H9 (cell line): ENCODE results near the gene C2orf81. TPM values are rescaled to one million over a fixed set of nuclear protein-coding genes. Genes with fewer than 3 reads are reported as not detected.
A peak's percentile ranks its signal among the peaks of the same experiment; 100 is the strongest.

ENCODE experiments used
- DNase-seq: peaks from one replicate; pipeline ENCODE4 v3.0.0-alpha.2; 2017
- H2AFZ ChIP-seq: one replicate; pipeline ENCODE4 v1.6.1; 2013; ENCODE audit warnings: mild to moderate bottlenecking, low read length, control low read depth, moderate library complexity
- H2AK5ac ChIP-seq: 2 replicates; pipeline ENCODE4 v1.6.1; 2013; ENCODE audit warnings: low read length, control low read depth, mixed read lengths; ENCODE audit not compliant: insufficient read length
- H2BK120ac ChIP-seq: one replicate; pipeline ENCODE4 v1.6.1; 2013; ENCODE audit warnings: low read depth, mild to moderate bottlenecking, low read length, control low read depth, inconsistent platforms; ENCODE audit not compliant: poor library complexity, severe bottlenecking
- H2BK12ac ChIP-seq: 2 replicates; pipeline ENCODE4 v1.6.1; 2013; ENCODE audit warnings: low read length, control low read depth, mixed read lengths, low read depth; ENCODE audit not compliant: insufficient read length
- H2BK15ac ChIP-seq: 2 replicates; pipeline ENCODE4 v1.6.1; 2013; ENCODE audit warnings: low read depth, low read length, control low read depth
- H2BK20ac ChIP-seq: one replicate; pipeline ENCODE4 v1.6.1; 2013; ENCODE audit warnings: low read depth, mild to moderate bottlenecking, low read length, control low read depth, inconsistent platforms; ENCODE audit not compliant: poor library complexity, severe bottlenecking
- H2BK5ac ChIP-seq: 2 replicates; pipeline ENCODE4 v1.6.1; 2013; ENCODE audit warnings: low read length, control low read depth, mixed read lengths; ENCODE audit not compliant: insufficient read length
- H3K14ac ChIP-seq: 2 replicates; pipeline ENCODE4 v1.6.1; 2013; ENCODE audit warnings: low read length, control low read depth; ENCODE audit not compliant: insufficient read depth
- H3K18ac ChIP-seq: 2 replicates; pipeline ENCODE4 v1.6.1; 2013; ENCODE audit warnings: low read depth, mild to moderate bottlenecking, mixed read lengths, low read length, control low read depth; ENCODE audit not compliant: insufficient read length
- H3K23ac ChIP-seq: 2 replicates; pipeline ENCODE4 v1.6.1; 2013; ENCODE audit warnings: low read length, control low read depth, mixed read lengths, low read depth; ENCODE audit not compliant: insufficient read length
- H3K23me2 ChIP-seq: 2 replicates; pipeline ENCODE4 v1.6.1; 2013; ENCODE audit warnings: low read depth, mild to moderate bottlenecking, mixed read lengths, low read length, control low read depth; ENCODE audit not compliant: insufficient read length, poor library complexity, severe bottlenecking
- H3K27ac ChIP-seq: 2 replicates; pipeline ENCODE4 v1.5.1; 2013; ENCODE audit warnings: low read length, control low read depth, mixed read lengths, low read depth; ENCODE audit not compliant: insufficient read length
- H3K27me3 ChIP-seq: 2 replicates; pipeline ENCODE4 v1.6.1; 2013; ENCODE audit warnings: low read length, control low read depth, inconsistent platforms; ENCODE audit not compliant: insufficient read depth
- H3K4ac ChIP-seq: 2 replicates; pipeline ENCODE4 v1.6.1; 2013; ENCODE audit warnings: low read depth, mild to moderate bottlenecking, control low read depth, inconsistent platforms, low read length, moderate library complexity
- H3K4me1 ChIP-seq: 2 replicates; pipeline ENCODE4 v1.6.1; 2013; ENCODE audit warnings: low read length, control low read depth, inconsistent platforms; ENCODE audit not compliant: insufficient read depth
- H3K4me2 ChIP-seq: 2 replicates; pipeline ENCODE4 v1.6.1; 2013; ENCODE audit warnings: low read length, control low read depth, mixed read lengths; ENCODE audit not compliant: insufficient read length, insufficient read depth
- H3K56ac ChIP-seq: 2 replicates; pipeline ENCODE4 v1.6.1; 2013; ENCODE audit warnings: low read depth, mild to moderate bottlenecking, mixed read lengths, low read length, control low read depth; ENCODE audit not compliant: insufficient read length
- H3K79me1 ChIP-seq: 2 replicates; pipeline ENCODE4 v1.6.1; 2013; ENCODE audit warnings: low read depth, mild to moderate bottlenecking, moderate library complexity, low read length, control low read depth, inconsistent platforms; ENCODE audit not compliant: insufficient read depth, poor library complexity, severe bottlenecking
- H3K79me2 ChIP-seq: 2 replicates; pipeline ENCODE4 v1.6.1; 2013; ENCODE audit warnings: low read length, control low read depth, inconsistent platforms; ENCODE audit not compliant: insufficient read depth
- H3K9ac ChIP-seq: 2 replicates; pipeline ENCODE4 v1.6.1; 2013; ENCODE audit warnings: low read length, control low read depth, mixed read lengths; ENCODE audit not compliant: insufficient read length; ENCODE audit errors: extremely low read depth
- H3K9me3 ChIP-seq: one replicate; pipeline ENCODE4 v1.6.1; 2013; ENCODE audit warnings: low read depth, low read length, inconsistent platforms; ENCODE audit not compliant: control insufficient read depth
- H3T11ph ChIP-seq: one replicate; pipeline ENCODE4 v1.6.1; 2013; ENCODE audit warnings: mild to moderate bottlenecking, low read length, control low read depth, inconsistent platforms
- H4K20me1 ChIP-seq: one replicate; pipeline ENCODE4 v1.6.1; 2013; ENCODE audit not compliant: control insufficient read depth, insufficient read length, insufficient read depth
- H4K5ac ChIP-seq: 2 replicates; pipeline ENCODE4 v1.6.1; 2013; ENCODE audit warnings: low read depth, mild to moderate bottlenecking, mixed read lengths, low read length, control low read depth; ENCODE audit not compliant: insufficient read length
- H4K8ac ChIP-seq: replicated peaks from 2 replicates; pipeline ENCODE4 v1.6.1; 2013; ENCODE audit warnings: low read length, control low read depth, mixed read lengths, low read depth; ENCODE audit not compliant: insufficient read length
- H4K91ac ChIP-seq: 2 replicates; pipeline ENCODE4 v1.6.1; 2013; ENCODE audit warnings: low read depth, mild to moderate bottlenecking, moderate library complexity, mixed read lengths, low read length, control low read depth; ENCODE audit not compliant: insufficient read length
- H3K27ac Mint-ChIP-seq, 3 experiments: 2 replicates in 2 of 3; 3 replicates in 1 of 3; pipeline ENCODE4 v1.8.0; 2020 to 2021; ENCODE audit warnings: mixed read lengths in 3 of 3, mild to moderate bottlenecking in 1 of 3, moderate library complexity in 1 of 3
- H3K27me3 Mint-ChIP-seq: 2 replicates; pipeline ENCODE4 v1.8.0; 2021; ENCODE audit warnings: low read depth, mild to moderate bottlenecking, moderate library complexity, mixed read lengths
- H3K36me3 Mint-ChIP-seq, 3 experiments: 2 replicates in 2 of 3; 3 replicates in 1 of 3; pipeline ENCODE4 v1.8.0; 2020 to 2021; ENCODE audit warnings: low read depth in 3 of 3, mixed read lengths in 3 of 3; ENCODE audit not compliant: insufficient read depth in 1 of 3
- H3K4me1 Mint-ChIP-seq, 2 experiments: 2 replicates each; pipeline ENCODE4 v1.8.0; 2020; ENCODE audit warnings: mixed read lengths in 2 of 2
- H3K4me3 Mint-ChIP-seq, 2 experiments: 2 replicates in 1 of 2; 3 replicates in 1 of 2; pipeline ENCODE4 v1.8.0; 2020 to 2021; ENCODE audit warnings: mild to moderate bottlenecking in 2 of 2, mixed read lengths in 2 of 2, moderate library complexity in 1 of 2
- H3K9me3 Mint-ChIP-seq, 2 experiments: 2 replicates in 1 of 2; 3 replicates in 1 of 2; pipeline ENCODE4 v1.8.0; 2020; ENCODE audit warnings: mild to moderate bottlenecking in 2 of 2, mixed read lengths in 2 of 2, moderate library complexity in 1 of 2
- WGBS: extraction: QIAGEN DNeasy Blood & Tissue Kit; methylation state at CpG from one replicate; pipeline ENCODE4 v1.1.7; 2013; ENCODE audit warnings: missing lambda C conversion rate, low lambda C conversion rate, mixed read lengths; ENCODE audit not compliant: insufficient read length; ENCODE audit errors: extremely low coverage; 5-methylcytosine and 5-hydroxymethylcytosine counted together
- total RNA-seq: library from RNA; stranded (reverse); gene quantifications from 2 replicates; pipeline ENCODE4 v1.2.1, GENCODE V29; 2021
- TF ChIP-seq, protein P1 (sequence below): fragments of 200-600 bp; sonication (generic); conservative IDR thresholded peaks from 3 replicates; pipeline ENCODE4 v1.8.0; 2021; ENCODE audit warnings: antibody characterized with exemption, mild to moderate bottlenecking

Gene C2orf81
- total RNA-seq, 1 experiment from 2014 or later: 3.5 TPM

DNA sequence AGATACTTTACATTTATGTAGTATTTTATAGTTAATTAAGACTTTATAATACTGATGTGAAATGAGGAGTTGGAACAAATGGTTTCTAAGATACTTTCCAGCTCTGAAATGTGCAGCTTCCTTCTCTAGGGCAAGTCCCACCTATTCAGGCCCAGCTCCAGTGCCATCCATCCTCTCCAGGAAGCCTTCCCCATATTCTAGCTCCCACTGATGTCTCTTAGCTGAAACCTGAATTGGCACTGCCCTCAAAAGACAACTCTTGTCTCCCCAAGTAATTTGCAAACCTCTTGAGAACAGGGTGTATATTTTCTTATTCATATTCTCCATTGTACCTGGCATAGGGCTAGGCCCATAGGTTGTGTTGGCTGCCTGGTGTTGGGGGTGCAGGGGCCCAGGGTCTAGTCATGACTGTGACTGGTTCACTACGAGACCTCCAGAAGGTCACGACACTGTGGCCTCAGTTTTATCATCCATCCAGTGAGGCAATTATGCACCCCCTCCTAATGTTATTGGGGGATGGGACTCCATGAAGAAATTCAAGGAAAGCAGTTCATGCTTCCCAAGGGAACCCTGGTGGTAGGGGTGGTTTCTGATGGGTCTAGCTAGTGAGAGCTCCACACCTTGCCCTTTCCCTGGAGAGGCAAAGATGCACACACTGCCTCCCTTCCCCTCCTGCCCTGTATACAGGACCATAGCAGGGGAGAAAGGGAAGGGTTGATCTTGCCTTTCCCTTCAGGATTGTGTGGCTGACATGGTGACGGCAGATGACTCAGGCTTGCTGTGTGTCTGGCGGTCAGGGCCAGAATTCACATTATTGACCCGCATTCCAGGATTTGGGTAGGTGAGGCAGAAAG, 2.9 kb upstream of the C2orf81 start:
- no peaks in the 10 kb centered on the region for H3K4me1 ChIP-seq
- H3K36me3 Mint-ChIP-seq: peaks cover 24 to 55% (median 51%) of the 10 kb centered on the region in 3 experiments
- H3K4ac ChIP-seq: no peak overlapping the region
- no peak overlapping the region for H3K23ac ChIP-seq
- H3K14ac ChIP-seq: no peak overlapping the region
- H3K9me3 Mint-ChIP-seq: no peaks in the 10 kb centered on the region; a peak in 1 of 5 replicates
- no peak overlapping the region for H4K5ac ChIP-seq
- H3K79me2 ChIP-seq: no peaks in the 10 kb centered on the region
- H3K27ac Mint-ChIP-seq: peak overlapping the region in 2 of 3 experiments; percentile 43 to 55; a peak in 2 of 7 replicates
- TF ChIP-seq, protein P1, sequence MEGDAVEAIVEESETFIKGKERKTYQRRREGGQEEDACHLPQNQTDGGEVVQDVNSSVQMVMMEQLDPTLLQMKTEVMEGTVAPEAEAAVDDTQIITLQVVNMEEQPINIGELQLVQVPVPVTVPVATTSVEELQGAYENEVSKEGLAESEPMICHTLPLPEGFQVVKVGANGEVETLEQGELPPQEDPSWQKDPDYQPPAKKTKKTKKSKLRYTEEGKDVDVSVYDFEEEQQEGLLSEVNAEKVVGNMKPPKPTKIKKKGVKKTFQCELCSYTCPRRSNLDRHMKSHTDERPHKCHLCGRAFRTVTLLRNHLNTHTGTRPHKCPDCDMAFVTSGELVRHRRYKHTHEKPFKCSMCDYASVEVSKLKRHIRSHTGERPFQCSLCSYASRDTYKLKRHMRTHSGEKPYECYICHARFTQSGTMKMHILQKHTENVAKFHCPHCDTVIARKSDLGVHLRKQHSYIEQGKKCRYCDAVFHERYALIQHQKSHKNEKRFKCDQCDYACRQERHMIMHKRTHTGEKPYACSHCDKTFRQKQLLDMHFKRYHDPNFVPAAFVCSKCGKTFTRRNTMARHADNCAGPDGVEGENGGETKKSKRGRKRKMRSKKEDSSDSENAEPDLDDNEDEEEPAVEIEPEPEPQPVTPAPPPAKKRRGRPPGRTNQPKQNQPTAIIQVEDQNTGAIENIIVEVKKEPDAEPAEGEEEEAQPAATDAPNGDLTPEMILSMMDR: no peak
- H2AFZ ChIP-seq: no peak overlapping the region
- H3K27me3 ChIP-seq: no peaks in the 10 kb centered on the region
- H2BK120ac ChIP-seq: no peak overlapping the region
- H3K56ac ChIP-seq: no peak overlapping the region
- H3K4me2 ChIP-seq: no peak overlapping the region
- H3K23me2 ChIP-seq: peaks cover 9% of the 10 kb centered on the region
- H2BK5ac ChIP-seq: no peak overlapping the region
- no peak overlapping the region for H3K27ac ChIP-seq
- H3K4me1 Mint-ChIP-seq: peaks cover 11 to 14% of the 10 kb centered on the region in 2 experiments
- DNase-seq: no peak
- H3K9ac ChIP-seq: no peak overlapping the region
- no peak overlapping the region for H4K91ac ChIP-seq
- 0 out of 5 replicates have a peak overlapping the region, but pooled peaks of 1 of the 2 experiments have one; percentile 5 for H3K4me3 Mint-ChIP-seq
- WGBS: no CpG with 5 or more reads among the region's 5 CpGs
- H3K9me3 ChIP-seq: no peaks in the 10 kb centered on the region
- H2BK20ac ChIP-seq: no peak overlapping the region
- no peak overlapping the region for H3K18ac ChIP-seq
- no peak overlapping the region for H4K8ac ChIP-seq
- no peaks in the 10 kb centered on the region for H4K20me1 ChIP-seq
- no peak overlapping the region for H2BK15ac ChIP-seq
- no peak overlapping the region for H2AK5ac ChIP-seq
- H3K79me1 ChIP-seq: no peaks in the 10 kb centered on the region
- H2BK12ac ChIP-seq: no peak overlapping the region
- no peak overlapping the region for H3T11ph ChIP-seq
- H3K27me3 Mint-ChIP-seq: peaks cover 25% of the 10 kb centered on the region
